Caco-2 (cell line): ENCODE measurements around the gene VPS8. TPM values are rescaled to one million over a fixed set of nuclear protein-coding genes. Genes with fewer than 3 reads are reported as not detected.

Experiments used
- BruUV-seq: library from RNA; stranded (reverse); fragments of 400-500 nt; replicated peaks from 2 replicates; lab custom pipeline; 2021; lab: Mats Ljungman, UMichigan
- CTCF ChIA-PET: fragments of 300-600 bp; sonication (Branson Sonifier 250); formaldehyde crosslinking; loops from one replicate; lab custom pipeline; 2022; ENCODE audit warnings: antibody characterized with exemption; lab: Charles Lee
- POLR2A ChIA-PET: fragments of 300-600 bp; sonication (Branson Sonifier 250); formaldehyde crosslinking; loops from one replicate; lab custom pipeline; 2022; ENCODE audit warnings: antibody characterized with exemption; lab: Charles Lee
- DNase-seq, 2 experiments: peaks; one replicate each; pipeline versions ENCODE4 v3.0.0 to v3.0.0-alpha.2; 2020 to 2022
- H3K27me3 ChIP-seq: replicated peaks from 2 replicates; pipeline ENCODE4 v1.6.0; 2011; ENCODE audit warnings: low read length; ENCODE audit not compliant: control insufficient read depth, insufficient read depth
- H3K36me3 ChIP-seq: 2 replicates; pipeline ENCODE4 v1.5.1; 2011; ENCODE audit warnings: low read length; ENCODE audit not compliant: control insufficient read depth, insufficient read depth
- H3K4me1 ChIP-seq: fragments of 250-450 bp; sonication (Bioruptor Pico); 2 replicates; pipeline ENCODE4 v1.5.1; 2020; ENCODE audit warnings: mild to moderate bottlenecking
- H3K4me3 ChIP-seq: 2 replicates; pipeline ENCODE4 v1.5.1; 2011; ENCODE audit warnings: low read depth, mild to moderate bottlenecking, control low read depth, low read length
- H3K9me3 ChIP-seq: fragments of 250-450 bp; sonication (Bioruptor Pico); 2 replicates; pipeline ENCODE4 v1.5.1; 2020; ENCODE audit warnings: mild to moderate bottlenecking, moderate library complexity
- H3K27ac Mint-ChIP-seq: one replicate; pipeline ENCODE4 v1.8.0; 2022; ENCODE audit warnings: mixed read lengths; ENCODE audit not compliant: unreplicated experiment
- H3K27me3 Mint-ChIP-seq: one replicate; pipeline ENCODE4 v1.8.0; 2022; ENCODE audit warnings: mixed read lengths; ENCODE audit not compliant: insufficient read depth, unreplicated experiment
- H3K36me3 Mint-ChIP-seq: one replicate; pipeline ENCODE4 v1.8.0; 2022; ENCODE audit warnings: mild to moderate bottlenecking, mixed read lengths; ENCODE audit not compliant: insufficient read depth, unreplicated experiment
- H3K4me1 Mint-ChIP-seq: one replicate; pipeline ENCODE4 v1.8.0; 2022; ENCODE audit warnings: low read depth, mixed read lengths; ENCODE audit not compliant: unreplicated experiment
- H3K4me3 Mint-ChIP-seq: one replicate; pipeline ENCODE4 v1.8.0; 2022; ENCODE audit warnings: mild to moderate bottlenecking, moderate library complexity, mixed read lengths; ENCODE audit not compliant: unreplicated experiment
- H3K9me3 Mint-ChIP-seq: one replicate; pipeline ENCODE4 v1.8.0; 2022; ENCODE audit warnings: mixed read lengths; ENCODE audit not compliant: unreplicated experiment
- intact Hi-C: fragments of 100-400 bp; cut with micrococcal nuclease; formaldehyde crosslinking; loops from one replicate; pipeline ENCODE4 v1.10.0; 2022; ENCODE audit not compliant: unreplicated experiment
- total RNA-seq: library from RNA; stranded (reverse); gene quantifications from 2 replicates; pipeline ENCODE4 v1.2.3, GENCODE V29; 2022
- TF ChIP-seq, protein P1 (sequence below), 2 experiments: fragments of 200-600 bp in 1 of 2; IDR thresholded peaks; 1 replicate in 1 of 2; 2 replicates in 1 of 2; pipeline versions ENCODE4 v1.5.1 to v1.8.0; 2011 to 2022; ENCODE audit warnings: antibody characterized with exemption in 1 of 2, control low read depth in 1 of 2, inconsistent platforms in 1 of 2, low read depth in 1 of 2, low read length in 1 of 2, mild to moderate bottlenecking in 1 of 2, moderate library complexity in 1 of 2; ENCODE audit not compliant: insufficient read depth in 1 of 2, severe bottlenecking in 1 of 2, unreplicated experiment in 1 of 2

Gene VPS8
- total RNA-seq, 1 experiment from 2014 or later: 44.7 TPM

DNA sequence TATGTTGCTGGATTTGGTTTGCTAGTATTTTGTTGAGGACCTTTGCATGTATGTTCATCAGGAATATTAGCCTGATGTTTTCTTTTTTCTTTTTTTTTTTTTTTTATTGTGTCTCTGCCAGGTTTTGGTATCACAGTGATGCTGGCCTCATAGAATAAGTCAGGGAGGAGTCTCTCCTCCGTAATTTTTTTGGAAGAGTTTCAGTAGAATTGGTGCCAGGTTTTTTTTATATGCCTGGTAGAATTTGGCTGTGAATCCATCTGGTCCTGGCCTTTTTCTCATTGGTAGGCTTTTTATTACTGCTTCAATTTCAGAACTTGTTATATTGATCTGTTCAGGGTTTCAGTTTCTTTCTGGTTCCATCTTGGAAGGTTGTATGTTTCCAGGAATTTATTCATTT is 165.8 kb downstream of the VPS8 start:
- ChIA-PET CTCF (no interaction called here), POLR2A (interaction anchor here (0.5 kb wide), 1 partner anchor 164 kb away, joined by 4 read pairs; no protein-coding TSS in a partner anchor)
- TF ChIP-seq, protein P1, sequence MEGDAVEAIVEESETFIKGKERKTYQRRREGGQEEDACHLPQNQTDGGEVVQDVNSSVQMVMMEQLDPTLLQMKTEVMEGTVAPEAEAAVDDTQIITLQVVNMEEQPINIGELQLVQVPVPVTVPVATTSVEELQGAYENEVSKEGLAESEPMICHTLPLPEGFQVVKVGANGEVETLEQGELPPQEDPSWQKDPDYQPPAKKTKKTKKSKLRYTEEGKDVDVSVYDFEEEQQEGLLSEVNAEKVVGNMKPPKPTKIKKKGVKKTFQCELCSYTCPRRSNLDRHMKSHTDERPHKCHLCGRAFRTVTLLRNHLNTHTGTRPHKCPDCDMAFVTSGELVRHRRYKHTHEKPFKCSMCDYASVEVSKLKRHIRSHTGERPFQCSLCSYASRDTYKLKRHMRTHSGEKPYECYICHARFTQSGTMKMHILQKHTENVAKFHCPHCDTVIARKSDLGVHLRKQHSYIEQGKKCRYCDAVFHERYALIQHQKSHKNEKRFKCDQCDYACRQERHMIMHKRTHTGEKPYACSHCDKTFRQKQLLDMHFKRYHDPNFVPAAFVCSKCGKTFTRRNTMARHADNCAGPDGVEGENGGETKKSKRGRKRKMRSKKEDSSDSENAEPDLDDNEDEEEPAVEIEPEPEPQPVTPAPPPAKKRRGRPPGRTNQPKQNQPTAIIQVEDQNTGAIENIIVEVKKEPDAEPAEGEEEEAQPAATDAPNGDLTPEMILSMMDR (IDR thresholded peaks at IDR 0.05; ENCODE audit: insufficient read depth in 1 of 2, low read depth in 1 of 2, low read length in 1 of 2, severe bottlenecking in 1 of 2, unreplicated experiment in 1 of 2): no peak
- Histone ChIP-seq H3K27me3 (no peaks in the 10 kb centered on the region), H3K36me3 (no peaks in the 10 kb centered on the region; the same call in 1 of the 2 replicates), H3K4me1 (no peaks in the 10 kb centered on the region), H3K9me3 (0 out of 2 replicates have a peak, but pooled peaks cover 4% of the 10 kb centered on the region), H3K4me3 (no peak overlapping the region)
- H3K27ac Mint-ChIP-seq: no peak overlapping the region
- H3K36me3 Mint-ChIP-seq: peaks cover 5% of the 10 kb centered on the region
- H3K4me3 Mint-ChIP-seq: no peak overlapping the region
- H3K4me1 Mint-ChIP-seq: no peaks in the 10 kb centered on the region
- H3K9me3 Mint-ChIP-seq: peaks cover 14% of the 10 kb centered on the region
- no peaks in the 10 kb centered on the region for H3K27me3 Mint-ChIP-seq
- no TSS peak for BruUV-seq
- no peak for DNase-seq
- intact Hi-C loops: loop anchor here (10.0 kb wide), 1 partner anchor 197 kb away; no protein-coding TSS in a partner anchor

DNA sequence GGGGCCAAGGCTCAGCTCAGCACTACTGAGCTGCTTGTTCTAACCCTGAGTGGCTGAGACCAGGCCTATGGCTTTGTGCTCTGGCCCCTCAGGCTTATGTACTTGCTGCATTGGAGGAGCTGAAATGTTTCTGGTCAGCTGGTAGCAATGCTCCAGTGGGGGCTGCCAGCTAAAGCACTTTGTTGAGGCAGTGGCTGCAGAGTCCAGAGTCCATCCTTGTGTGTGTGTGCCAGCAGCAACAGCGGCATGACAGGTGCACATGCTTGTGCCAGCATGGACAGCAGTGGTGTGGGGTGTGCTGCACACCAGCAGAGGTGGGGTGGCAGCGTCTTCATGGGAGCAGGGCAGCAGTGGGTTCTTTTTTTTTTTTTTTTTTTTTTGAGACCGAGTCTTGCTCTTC is 169.1 kb downstream of the VPS8 start:
- TF ChIP-seq, protein P1 (IDR thresholded peaks at IDR 0.05; ENCODE audit: insufficient read depth in 1 of 2, low read depth in 1 of 2, low read length in 1 of 2, severe bottlenecking in 1 of 2, unreplicated experiment in 1 of 2): no peak
- Histone ChIP-seq H3K4me1 (no peaks in the 10 kb centered on the region), H3K4me3 (no peak overlapping the region), H3K36me3 (no peaks in the 10 kb centered on the region), H3K9me3 (no peaks in the 10 kb centered on the region), H3K27me3 (no peaks in the 10 kb centered on the region)
- Mint-ChIP-seq H3K9me3 (peaks cover 7% of the 10 kb centered on the region), H3K4me1 (no peaks in the 10 kb centered on the region), H3K4me3 (no peak overlapping the region), H3K27ac (no peak overlapping the region), H3K36me3 (peaks cover 5% of the 10 kb centered on the region), H3K27me3 (no peaks in the 10 kb centered on the region)
- intact Hi-C loops: no loop called here
- no peak for DNase-seq
- ChIA-PET CTCF (interaction anchor here (0.6 to 0.7 kb wide), 2 partner anchors 69 to 123 kb away, joined by 3 to 4 read pairs; no protein-coding TSS in a partner anchor), POLR2A (no interaction called here)
- no TSS peak for BruUV-seq

DNA sequence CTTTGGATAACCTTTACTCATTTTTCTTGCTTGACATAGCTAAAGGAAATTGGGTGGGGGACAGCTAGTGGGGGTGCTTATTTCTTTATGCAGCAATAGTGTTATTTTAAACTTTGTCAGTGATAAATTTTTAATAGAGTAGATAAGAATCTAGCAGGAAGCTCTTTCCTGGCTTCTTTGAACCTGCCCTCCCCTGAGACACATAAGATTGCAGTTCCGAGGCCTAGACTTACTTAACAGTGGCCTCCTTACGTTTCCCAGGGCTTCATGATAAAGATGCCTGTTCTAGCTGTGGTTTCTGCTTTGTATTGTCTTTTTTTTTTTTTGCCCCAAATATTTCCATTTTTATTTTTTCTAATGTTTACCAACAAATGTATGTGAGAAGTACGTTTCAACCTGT is 170.1 kb downstream of the VPS8 start:
- Mint-ChIP-seq H3K36me3 (peaks cover 5% of the 10 kb centered on the region), H3K4me1 (no peaks in the 10 kb centered on the region), H3K27me3 (no peaks in the 10 kb centered on the region), H3K27ac (no peak overlapping the region), H3K4me3 (no peak overlapping the region), H3K9me3 (no peaks in the 10 kb centered on the region)
- no peaks in the 10 kb centered on the region for H3K9me3 ChIP-seq
- H3K27me3 ChIP-seq: no peaks in the 10 kb centered on the region
- CTCF ChIA-PET: no interaction called here
- H3K4me1 ChIP-seq: no peaks in the 10 kb centered on the region
- intact Hi-C loops: no loop called here
- TF ChIP-seq, protein P1 (IDR thresholded peaks at IDR 0.05; ENCODE audit: insufficient read depth in 1 of 2, low read depth in 1 of 2, low read length in 1 of 2, severe bottlenecking in 1 of 2, unreplicated experiment in 1 of 2): no peak
- BruUV-seq: no TSS peak
- POLR2A ChIA-PET: no interaction called here
- no peak for DNase-seq
- no peak overlapping the region for H3K4me3 ChIP-seq
- no peaks in the 10 kb centered on the region for H3K36me3 ChIP-seq
